ENCODE data around the gene SAMM50. TPM values are rescaled to one million over a fixed set of nuclear protein-coding genes. Genes with fewer than 3 reads are reported as not detected.

Gene SAMM50
- total and polyA plus RNA-seq, 12 donors, result 15.3 to 90.6 (median 72.6) TPM

GRCh38 chr22:43922123-43922522, 33.1 kb upstream of the SAMM50 start:
- ATAC-seq (no peak), DNase-seq (no peak)
- peaks cover 0 to 15% (median 9%) of the 10 kb centered on the region in 9 donors for H3K4me1 ChIP-seq
- no peaks in the 10 kb centered on the region for H3K9me3 ChIP-seq
- peaks cover 6 to 62% (median 36%) of the 10 kb centered on the region in 7 donors for H3K27me3 ChIP-seq
- intact Hi-C loops (cut with DNase I), result no loop called here
- TF ChIP-seq CTCF (IDR thresholded peaks at IDR 0.05), result no peak
- 70 to 76% methylated on average over 3 of the region's 3 CpGs for WGBS, 2 donors
- no peak overlapping the region for H3K4me3 ChIP-seq
- no peak overlapping the region for H3K27ac ChIP-seq
- H3K36me3 ChIP-seq, result no peaks in the 10 kb centered on the region

GRCh38 chr22:43923191-43923590, 32.1 kb upstream of the SAMM50 start:
- intact Hi-C loops (cut with DNase I), result no loop called here
- 4% methylated on average over 10 to 13 of the region's 13 CpGs for WGBS, 2 donors
- Histone ChIP-seq H3K4me1 (peaks cover 0 to 15% (median 9%) of the 10 kb centered on the region in 9 donors), H3K4me3 (peak overlapping the region in 9 of 10 donors; percentile 36 to 70 (median 63)), H3K27ac (no peak overlapping the region), H3K9me3 (no peaks in the 10 kb centered on the region), H3K36me3 (no peaks in the 10 kb centered on the region), H3K27me3 (peaks cover 6 to 59% (median 29%) of the 10 kb centered on the region in 7 donors)
- DNase-seq, result no peak
- no peak for ATAC-seq
- TF ChIP-seq CTCF (IDR thresholded peaks at IDR 0.05), result no peak

GRCh38 chr22:43923631-43924464, 31.4 kb upstream of the SAMM50 start, which contains the start of gene PNPLA3:
Gene PNPLA3 (plus strand): TSS chr22:43923805. CDS start chr22:43923912, 107 bp downstream.
- intact Hi-C loops (cut with DNase I), result no loop called here
- peak; percentile 95 to 99 (median 97) for ATAC-seq
- no peaks in the 10 kb centered on the region for H3K36me3 ChIP-seq
- 1 to 2% methylated on average over 94 to 100 of the region's 100 CpGs for WGBS, 2 donors
- peak in 2 of 9 donors; percentile 12 to 15 for TF ChIP-seq CTCF (IDR thresholded peaks at IDR 0.05)
- no peak within 1 kb of the TSS for H3K27ac ChIP-seq
- DNase-seq, result peak; percentile 91 to 92
- H3K27me3 ChIP-seq, result peaks cover 6 to 53% (median 27%) of the 10 kb centered on the region in 7 donors
- H3K4me1 ChIP-seq, result peaks cover 0 to 15% (median 9%) of the 10 kb centered on the region in 9 donors
- no peaks in the 10 kb centered on the region for H3K9me3 ChIP-seq
- H3K4me3 ChIP-seq, result peak within 1 kb of the TSS; percentile 19 to 70 (median 62)

GRCh38 chr22:43924877-43925276, 30.4 kb upstream of the SAMM50 start:
- intact Hi-C loops (cut with DNase I), result no loop called here
- Histone ChIP-seq H3K36me3 (no peaks in the 10 kb centered on the region), H3K4me1 (peaks cover 0 to 15% (median 9%) of the 10 kb centered on the region in 9 donors), H3K9me3 (no peaks in the 10 kb centered on the region), H3K27ac (no peak overlapping the region), H3K27me3 (peaks cover 6 to 47% (median 18%) of the 10 kb centered on the region in 7 donors), H3K4me3 (no peak overlapping the region)
- ATAC-seq (no peak), DNase-seq (no peak)
- WGBS, 2 donors, result 55 to 59% methylated on average over 7 of the region's 7 CpGs
- no peak for TF ChIP-seq CTCF (IDR thresholded peaks at IDR 0.05)
